NAMALWA (cell line): ENCODE data around the gene ARF5.

Source experiments
- DNase-seq: peaks from one replicate; pipeline ENCODE4 v3.0.0-alpha.2; 2015; ENCODE audit warnings: low spot score

ARF5 gene

DNA sequence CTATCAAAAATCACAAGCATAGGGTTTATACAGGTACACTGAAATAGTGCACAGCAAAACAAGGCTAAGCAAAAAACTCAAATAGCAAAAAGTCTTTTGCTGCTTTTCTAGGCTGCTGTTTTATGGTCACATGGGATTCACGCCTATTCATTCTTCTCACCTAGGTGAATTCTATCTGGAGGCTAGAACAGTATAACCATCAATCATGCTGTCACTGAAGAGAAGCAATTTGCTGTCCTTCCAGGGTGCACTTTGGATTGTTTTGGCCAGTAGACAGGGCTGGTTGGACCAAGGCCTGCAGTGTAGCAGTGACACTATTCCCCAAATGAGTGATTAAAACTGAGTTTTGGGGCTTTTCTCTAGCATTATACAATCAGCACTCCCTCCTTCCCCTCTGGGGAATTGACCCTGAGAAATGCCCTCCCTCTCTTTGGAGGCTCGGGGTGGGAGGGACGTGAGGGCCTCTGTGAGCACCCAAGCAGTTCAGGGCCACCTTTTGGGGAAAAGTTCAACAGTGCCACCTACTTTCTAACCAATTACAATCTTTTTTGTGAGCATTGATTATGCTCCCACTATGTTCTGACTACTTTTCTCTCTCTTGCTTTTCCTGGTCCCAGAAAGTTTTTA lies 47.6 kb downstream of the ARF5 start:
- DNase-seq = no peak

DNA sequence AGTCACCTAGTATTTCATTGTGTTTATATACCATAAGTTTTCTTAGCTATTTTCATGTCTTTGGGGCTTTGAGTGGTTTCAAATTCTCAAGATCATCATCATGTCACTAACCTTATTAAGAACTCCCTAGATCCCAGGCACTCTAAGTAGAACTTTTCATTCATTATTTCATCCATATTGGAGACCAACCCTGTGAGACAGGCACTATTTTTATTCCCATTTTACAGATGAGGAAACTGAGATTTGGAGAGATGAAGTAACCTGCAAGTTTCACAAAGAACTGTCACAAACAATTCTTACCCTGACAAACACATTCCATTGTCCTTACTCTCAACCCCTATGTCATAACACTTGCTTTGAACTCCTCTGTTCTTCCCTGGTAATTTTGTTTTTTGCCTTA lies 50.0 kb downstream of the ARF5 start:
- DNase-seq = no peak
